Measurements from ENCODE around the gene WAPL.
"Not testable (repeated sequence)": the region's sequence is repeated elsewhere in the genome, so short reads cannot be mapped to it uniquely, and the experiment has no call there.

The WAPL gene

GRCh38 chr10:86535132-86535882, 13.7 kb upstream of the WAPL start:
- peaks cover 3% of the 10 kb centered on the region for H3K9me3 Mint-ChIP-seq
- H3K4me3 Mint-ChIP-seq = peak overlapping the region; percentile 78
- H3K36me3 Mint-ChIP-seq = peaks cover 5% of the 10 kb centered on the region
- ATAC-seq = peak; percentile 93
- H3K27me3 Mint-ChIP-seq = peaks cover 1% of the 10 kb centered on the region
- H3K4me1 Mint-ChIP-seq = peaks cover 20% of the 10 kb centered on the region
- H3K27ac Mint-ChIP-seq = peak overlapping the region; percentile 79

DNA sequence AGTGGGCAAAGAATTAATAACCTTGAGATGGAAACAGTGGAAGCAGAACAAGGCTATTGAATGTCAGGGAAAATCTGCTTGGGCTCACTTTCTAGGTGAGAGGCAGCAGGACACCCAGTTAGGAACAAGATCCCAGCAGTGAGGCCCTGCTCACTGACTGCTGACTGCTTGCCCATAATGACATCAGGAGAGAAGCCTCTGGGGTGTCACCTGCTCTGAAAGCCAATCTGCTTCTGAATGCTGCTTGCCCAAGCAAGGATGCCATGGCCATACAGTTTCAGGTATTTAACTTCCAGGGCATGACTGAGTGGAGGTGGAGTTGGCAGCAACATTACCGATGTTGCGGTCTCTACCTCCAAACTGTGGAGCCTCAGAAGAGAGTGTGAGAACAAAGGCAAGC, 11.7 kb upstream of the WAPL start:
- Mint-ChIP-seq H3K36me3 (peaks cover 1% of the 10 kb centered on the region), H3K4me1 (peaks cover 9% of the 10 kb centered on the region), H3K9me3 (peaks cover under 1% of the 10 kb centered on the region), H3K4me3 (no peak overlapping the region), H3K27me3 (peaks cover 9% of the 10 kb centered on the region), H3K27ac (no peak overlapping the region)
- ATAC-seq = no peak

DNA sequence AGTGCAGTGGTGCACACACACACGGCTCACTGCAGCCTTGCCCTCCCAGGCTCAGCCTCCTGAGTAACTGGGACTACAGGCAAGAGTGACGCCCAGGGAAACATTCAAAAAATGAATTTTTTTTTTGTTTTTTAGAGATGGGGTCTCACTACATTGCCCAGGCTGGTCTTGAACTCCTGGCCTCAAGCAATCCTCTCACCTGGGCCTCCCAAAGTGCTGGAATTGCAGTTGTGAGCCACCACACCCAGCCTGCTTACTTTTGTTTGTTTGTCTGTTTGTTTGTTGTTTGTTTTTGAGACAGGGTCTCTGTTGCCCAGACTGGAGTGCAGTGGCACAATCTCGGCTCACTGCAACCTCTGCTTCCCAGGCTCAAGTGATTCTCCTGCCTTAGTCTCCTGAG, 7.1 kb upstream of the WAPL start:
- not testable (repeated sequence) for H3K36me3 Mint-ChIP-seq, ATAC-seq, H3K4me1 Mint-ChIP-seq, H3K27ac Mint-ChIP-seq, H3K27me3 Mint-ChIP-seq, H3K9me3 Mint-ChIP-seq, H3K4me3 Mint-ChIP-seq

DNA sequence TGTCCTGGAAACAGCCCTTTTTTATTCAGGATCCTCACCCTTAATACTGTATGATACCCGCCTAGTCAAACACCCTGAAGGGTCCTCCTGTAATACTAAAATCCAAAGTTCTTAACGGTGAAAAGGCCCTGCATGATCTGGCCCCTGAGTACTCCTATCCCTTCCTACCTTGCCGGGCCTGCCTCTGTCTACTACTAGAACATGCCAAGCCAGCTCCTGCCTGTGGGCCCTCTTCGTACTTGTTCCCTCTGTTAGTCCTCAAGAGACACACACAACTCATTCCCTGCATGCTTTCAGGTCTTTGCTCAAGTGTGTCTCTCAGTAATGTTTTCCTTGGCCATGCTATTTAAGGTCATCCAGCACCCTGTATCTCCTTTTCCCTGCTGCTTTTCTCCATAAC, 5.0 kb upstream of the WAPL start:
- peaks cover 21% of the 10 kb centered on the region for H3K4me1 Mint-ChIP-seq
- no peaks in the 10 kb centered on the region for H3K36me3 Mint-ChIP-seq
- ATAC-seq = no peak
- H3K4me3 Mint-ChIP-seq = no peak overlapping the region
- H3K27ac Mint-ChIP-seq = no peak overlapping the region
- H3K9me3 Mint-ChIP-seq = no peaks in the 10 kb centered on the region
- peaks cover 9% of the 10 kb centered on the region for H3K27me3 Mint-ChIP-seq

DNA sequence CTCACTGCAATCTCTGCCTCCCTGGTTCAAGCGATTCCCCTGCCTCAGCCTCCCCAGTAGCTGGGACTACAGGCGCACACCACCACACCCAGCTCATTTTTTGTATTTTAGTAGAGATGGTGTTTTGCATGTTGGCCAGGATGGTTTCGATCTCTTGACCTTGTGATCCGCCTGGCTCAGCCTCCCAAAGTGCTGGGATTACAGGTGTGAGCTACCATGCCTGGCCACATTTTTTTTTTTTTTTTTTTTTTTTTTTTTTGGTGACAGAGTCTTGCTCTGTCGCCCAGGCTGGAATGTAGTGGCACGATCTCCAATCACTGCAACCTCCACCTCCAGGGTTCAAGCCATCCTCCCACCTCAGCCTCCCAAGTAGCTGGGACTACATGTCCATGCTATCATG, 4.1 kb upstream of the WAPL start:
- not testable (repeated sequence) for ATAC-seq

DNA sequence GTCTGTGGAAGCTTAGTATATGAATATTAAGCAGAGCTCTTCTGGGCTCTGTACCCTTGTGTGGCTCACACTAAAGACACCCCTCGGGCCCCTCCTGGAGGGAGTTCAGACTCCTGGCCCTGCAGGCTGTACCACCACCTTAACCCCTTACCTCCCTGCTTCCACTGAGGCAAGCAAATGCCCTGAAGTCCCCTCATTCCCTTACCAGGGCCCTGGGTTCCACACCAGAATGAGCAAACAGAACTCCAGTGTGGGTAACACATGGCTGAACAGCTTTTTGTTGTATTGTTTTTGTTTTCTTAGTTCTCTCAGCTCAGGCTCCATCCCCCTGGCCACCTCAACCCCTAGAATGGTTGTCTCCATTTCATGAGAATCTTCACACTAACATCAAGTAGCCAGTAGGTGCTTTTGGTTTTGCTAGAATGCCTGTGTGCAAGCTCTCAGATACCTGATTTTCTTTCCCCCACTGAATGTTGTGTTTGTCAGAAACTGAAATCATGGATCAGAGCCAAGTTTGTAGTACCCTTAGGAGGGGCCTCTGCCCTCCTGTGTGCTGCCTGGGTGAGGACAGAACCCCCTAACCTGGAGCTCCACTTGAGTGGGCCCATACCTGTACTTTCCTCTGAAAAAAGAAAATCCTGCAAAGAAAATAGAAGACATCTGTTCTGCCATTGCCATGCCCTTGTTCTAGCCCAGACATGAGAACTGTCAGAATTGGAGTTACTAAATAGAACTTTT, 2.8 kb upstream of the WAPL start:
- Mint-ChIP-seq H3K9me3 (no peaks in the 10 kb centered on the region), H3K27ac (no peak overlapping the region), H3K4me1 (peaks cover 32% of the 10 kb centered on the region), H3K27me3 (no peaks in the 10 kb centered on the region), H3K36me3 (no peaks in the 10 kb centered on the region), H3K4me3 (no peak overlapping the region)
- ATAC-seq = no peak

More for the DNA sequence above, 4.1 kb upstream of the WAPL start:
- peaks cover 24% of the 10 kb centered on the region for H3K4me1 Mint-ChIP-seq
- not testable (repeated sequence) for H3K36me3 Mint-ChIP-seq, H3K27me3 Mint-ChIP-seq, H3K4me3 Mint-ChIP-seq, H3K9me3 Mint-ChIP-seq, H3K27ac Mint-ChIP-seq

DNA sequence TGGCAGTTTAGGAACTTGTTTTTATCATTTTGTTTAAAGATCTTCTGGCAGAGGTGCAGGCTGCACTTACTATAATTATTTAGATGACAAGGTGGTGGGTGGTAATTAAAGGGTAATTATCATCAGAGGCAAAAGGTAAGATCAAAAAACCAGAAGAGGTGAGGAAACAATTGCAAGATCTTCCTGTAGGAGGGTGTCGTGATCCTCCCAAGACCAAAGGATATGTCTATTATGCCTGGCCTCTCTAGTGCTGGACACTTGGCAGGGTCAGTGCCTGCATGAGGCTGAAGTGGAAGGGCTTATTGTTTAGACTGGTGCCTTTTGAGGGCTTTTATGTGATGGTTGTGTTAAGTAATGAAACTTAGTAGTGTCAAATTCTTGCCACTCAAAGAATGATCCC, 1.8 kb upstream of the WAPL start:
- no peaks in the 10 kb centered on the region for H3K9me3 Mint-ChIP-seq
- no peaks in the 10 kb centered on the region for H3K27me3 Mint-ChIP-seq
- no peaks in the 10 kb centered on the region for H3K36me3 Mint-ChIP-seq
- peaks cover 36% of the 10 kb centered on the region for H3K4me1 Mint-ChIP-seq
- H3K4me3 Mint-ChIP-seq = no peak overlapping the region
- ATAC-seq = no peak
- no peak overlapping the region for H3K27ac Mint-ChIP-seq

DNA sequence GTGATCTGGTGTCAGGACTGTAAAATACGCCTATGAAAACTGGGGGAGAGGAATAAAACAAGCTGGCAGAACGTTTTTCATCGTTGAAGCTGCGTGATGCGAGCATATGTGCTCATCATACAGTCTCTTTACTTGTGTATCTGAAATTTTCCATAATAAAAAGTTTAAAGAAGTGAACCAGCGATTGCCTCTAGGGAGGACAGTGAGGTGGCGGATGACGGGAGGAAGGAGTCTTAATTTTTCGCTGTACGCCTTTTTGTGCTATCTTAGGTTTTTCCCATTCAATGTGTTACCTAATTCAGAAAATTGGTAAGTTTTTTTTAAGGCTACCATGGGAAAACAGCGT, 891 bp upstream of the WAPL start:
- H3K27me3 Mint-ChIP-seq = no peaks in the 10 kb centered on the region
- peak overlapping the region; percentile 81 for H3K4me3 Mint-ChIP-seq
- ATAC-seq = no peak
- H3K9me3 Mint-ChIP-seq = no peaks in the 10 kb centered on the region
- H3K27ac Mint-ChIP-seq = peak overlapping the region; percentile 72
- peaks cover 44% of the 10 kb centered on the region for H3K4me1 Mint-ChIP-seq
- H3K36me3 Mint-ChIP-seq = no peaks in the 10 kb centered on the region

DNA sequence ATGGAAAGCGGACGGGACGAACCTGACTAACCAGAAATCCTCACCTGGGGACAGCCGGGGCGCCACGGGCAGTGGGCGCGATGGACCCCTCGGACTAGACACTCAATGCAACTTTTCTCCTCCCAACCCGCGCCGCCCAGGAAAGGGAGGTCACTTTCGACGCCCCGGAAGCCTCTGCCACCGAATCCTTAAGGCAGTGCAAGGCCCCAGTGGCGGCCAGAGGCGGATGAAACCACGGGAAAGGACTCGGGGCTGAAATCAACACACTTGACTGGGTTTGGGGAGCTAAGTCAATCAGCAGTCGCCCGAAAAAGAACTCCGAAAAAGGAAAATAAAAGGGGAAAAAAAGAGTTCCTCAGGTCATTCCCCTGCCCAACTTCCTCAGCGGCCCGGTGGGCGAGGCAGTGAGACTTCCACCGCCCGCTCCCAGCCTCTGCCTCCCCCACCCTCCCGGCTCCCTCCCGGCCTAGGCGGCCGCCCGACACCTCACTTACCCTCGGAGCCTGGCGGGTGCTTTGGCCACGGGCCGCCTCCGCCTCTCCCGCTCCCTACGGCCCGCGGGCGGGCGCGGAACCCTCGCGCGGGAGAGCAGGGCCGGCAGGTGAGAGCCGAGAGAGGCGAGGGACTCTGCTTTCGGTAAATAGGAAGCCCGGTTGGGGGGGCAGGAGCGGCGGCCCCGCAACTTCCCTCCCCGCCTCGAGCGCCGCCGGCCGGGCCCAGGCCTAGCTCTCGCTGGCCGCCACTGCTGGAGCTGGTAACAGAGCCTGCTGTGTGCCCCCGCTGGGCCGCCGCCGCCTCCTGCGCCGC, 518 bp downstream of the WAPL start:
- Mint-ChIP-seq H3K9me3 (no peaks in the 10 kb centered on the region), H3K36me3 (peaks cover 11% of the 10 kb centered on the region), H3K4me3 (peak overlapping the region; percentile 81), H3K27ac (peak overlapping the region; percentile 72), H3K4me1 (peaks cover 58% of the 10 kb centered on the region), H3K27me3 (no peaks in the 10 kb centered on the region)
- ATAC-seq = peak; percentile 56

- Mint-ChIP-seq H3K4me3 (no peak overlapping the region), H3K9me3 (no peaks in the 10 kb centered on the region), H3K27ac (no peak overlapping the region), H3K4me1 (peaks cover 73% of the 10 kb centered on the region), H3K27me3 (no peaks in the 10 kb centered on the region), H3K36me3 (peaks cover 25% of the 10 kb centered on the region)
- no peak for ATAC-seq
Measured at GRCh38 chr10:86518781-86519180, 2.8 kb downstream of the WAPL start.

DNA sequence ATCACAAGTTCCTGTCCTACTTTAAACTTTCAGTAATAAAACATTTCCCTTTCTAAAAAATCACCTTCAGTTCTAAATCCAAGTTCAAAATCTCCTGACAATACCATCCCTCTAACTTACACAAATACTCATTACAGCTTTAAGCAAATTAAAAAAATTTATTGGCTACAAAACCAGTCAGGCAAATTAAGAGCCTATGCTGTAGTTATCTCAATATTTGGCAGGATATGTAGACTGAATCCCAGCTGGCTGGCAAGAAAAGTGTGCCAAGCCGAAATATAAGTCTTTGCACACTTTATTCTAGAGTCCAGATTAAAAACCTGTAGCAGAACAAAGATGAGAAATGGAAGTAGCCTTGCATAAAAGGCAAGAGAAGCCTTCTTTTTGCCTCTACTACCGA, 9.5 kb downstream of the WAPL start:
- Mint-ChIP-seq H3K36me3 (peaks cover 38% of the 10 kb centered on the region), H3K9me3 (no peaks in the 10 kb centered on the region), H3K4me3 (no peak overlapping the region), H3K27me3 (no peaks in the 10 kb centered on the region), H3K27ac (no peak overlapping the region), H3K4me1 (peaks cover 53% of the 10 kb centered on the region)
- ATAC-seq = no peak

GRCh38 chr10:86511027-86511865, 10.3 kb downstream of the WAPL start:
- ATAC-seq = no peak
- H3K4me1 Mint-ChIP-seq = peaks cover 45% of the 10 kb centered on the region
- no peaks in the 10 kb centered on the region for H3K27me3 Mint-ChIP-seq
- H3K4me3 Mint-ChIP-seq = no peak overlapping the region
- no peaks in the 10 kb centered on the region for H3K9me3 Mint-ChIP-seq
- no peak overlapping the region for H3K27ac Mint-ChIP-seq
- peaks cover 31% of the 10 kb centered on the region for H3K36me3 Mint-ChIP-seq

- ATAC-seq = no peak
- Mint-ChIP-seq H3K27me3 (no peaks in the 10 kb centered on the region), H3K4me3 (no peak overlapping the region), H3K27ac (no peak overlapping the region), H3K4me1 (peaks cover 35% of the 10 kb centered on the region), H3K36me3 (peaks cover 18% of the 10 kb centered on the region), H3K9me3 (no peaks in the 10 kb centered on the region)
Measured at GRCh38 chr10:86509145-86509544, 12.4 kb downstream of the WAPL start.

DNA sequence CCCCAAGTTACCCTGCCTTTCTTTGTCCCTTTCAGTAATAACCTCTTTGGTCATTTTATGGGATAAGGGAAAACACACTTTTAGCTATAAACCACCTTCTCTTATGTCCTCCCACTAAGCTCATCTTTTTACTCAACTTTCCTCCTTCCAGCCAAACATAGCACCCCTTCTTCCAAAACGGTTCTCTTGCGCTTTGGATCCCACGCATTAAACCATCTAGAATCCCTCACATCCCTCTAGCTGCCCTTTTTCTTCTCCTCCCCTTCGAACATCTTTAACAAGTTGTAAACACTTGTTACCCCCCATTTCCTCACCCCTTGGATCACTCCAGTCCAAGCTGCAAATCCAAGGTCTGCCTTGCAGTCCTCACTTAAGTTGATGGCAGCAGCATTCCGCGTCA, 13.4 kb downstream of the WAPL start:
- Mint-ChIP-seq H3K36me3 (peaks cover 15% of the 10 kb centered on the region), H3K4me1 (peaks cover 32% of the 10 kb centered on the region), H3K27ac (no peak overlapping the region), H3K4me3 (no peak overlapping the region), H3K27me3 (no peaks in the 10 kb centered on the region), H3K9me3 (no peaks in the 10 kb centered on the region)
- ATAC-seq = no peak

DNA sequence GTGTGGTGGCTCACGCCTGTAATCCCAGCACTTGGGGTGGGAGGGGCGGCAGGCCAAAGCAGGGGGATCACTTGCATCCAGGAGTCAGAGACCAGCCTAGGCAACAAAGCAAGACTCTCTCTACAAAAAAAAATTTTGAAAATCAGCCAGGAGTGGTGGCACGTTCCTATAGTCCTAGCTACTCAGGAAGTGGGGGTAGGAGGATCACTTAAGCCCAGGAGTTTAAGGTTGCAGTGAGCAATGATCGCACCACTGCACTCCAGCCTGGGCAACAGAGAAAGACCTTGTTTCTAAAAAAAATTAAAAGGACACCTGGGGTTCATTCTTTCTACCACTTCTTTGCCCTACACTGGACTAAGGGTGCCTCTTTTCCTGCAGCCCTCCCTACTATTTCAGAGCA, 15.1 kb downstream of the WAPL start:
- ATAC-seq = no peak
- peaks cover 13% of the 10 kb centered on the region for H3K36me3 Mint-ChIP-seq
- no peaks in the 10 kb centered on the region for H3K27me3 Mint-ChIP-seq
- no peak overlapping the region for H3K4me3 Mint-ChIP-seq
- no peak overlapping the region for H3K27ac Mint-ChIP-seq
- H3K9me3 Mint-ChIP-seq = no peaks in the 10 kb centered on the region
- peaks cover 26% of the 10 kb centered on the region for H3K4me1 Mint-ChIP-seq
